Skeletal muscle satellite cell (primary cell): Measurements from ENCODE around the gene ANKRD33B.
"Not testable (repeated sequence)": the region's sequence is repeated elsewhere in the genome, so short reads cannot be mapped to it uniquely, and the experiment has no call there.

Experiments
- H3K27me3 ChIP-seq: 2 replicates; pipeline ENCODE4 v1.7.0; 2013; ENCODE audit warnings: low read length; ENCODE audit not compliant: control insufficient read depth, insufficient read depth
- H3K36me3 ChIP-seq: 2 replicates; pipeline ENCODE4 v1.7.0; 2013; ENCODE audit warnings: mild to moderate bottlenecking, control low read depth, low read length; ENCODE audit not compliant: insufficient read depth
- H3K4me1 ChIP-seq: 2 replicates; pipeline ENCODE4 v1.7.0; 2013; ENCODE audit warnings: low read length; ENCODE audit not compliant: control insufficient read depth, insufficient read depth
- H3K4me2 ChIP-seq: 2 replicates; pipeline ENCODE4 v1.7.0; 2013; ENCODE audit warnings: mild to moderate bottlenecking, low read length
- H3K4me3 ChIP-seq: 2 replicates; pipeline ENCODE4 v1.7.0; 2013; ENCODE audit warnings: low read length
- H3K9ac ChIP-seq: 2 replicates; pipeline ENCODE4 v1.7.0; 2013; ENCODE audit warnings: mild to moderate bottlenecking, low read depth, low read length, moderate library complexity
- H3K9me3 ChIP-seq: replicated peaks from 2 replicates; pipeline ENCODE4 v1.7.0; 2013; ENCODE audit warnings: mild to moderate bottlenecking, control low read depth, low read length

The ANKRD33B gene

GRCh38 chr5:10661401-10661800 lies 97.5 kb downstream of the ANKRD33B start:
- Histone ChIP-seq H3K4me1 (no peaks in the 10 kb centered on the region), H3K9ac (no peak overlapping the region), H3K4me2 (no peak overlapping the region), H3K9me3 (no peaks in the 10 kb centered on the region), H3K27me3 (peaks cover 15% of the 10 kb centered on the region), H3K36me3 (no peaks in the 10 kb centered on the region), H3K4me3 (no peak overlapping the region)

- H3K9me3 ChIP-seq, result no peaks in the 10 kb centered on the region
- H3K9ac ChIP-seq, result no peak overlapping the region
- H3K4me3 ChIP-seq, result no peak overlapping the region
- no peak overlapping the region for H3K4me2 ChIP-seq
- H3K36me3 ChIP-seq, result no peaks in the 10 kb centered on the region
- no peaks in the 10 kb centered on the region for H3K4me1 ChIP-seq
- peaks cover 15% of the 10 kb centered on the region for H3K27me3 ChIP-seq
These were observed 98.2 kb downstream of the ANKRD33B start for GRCh38 chr5:10662083-10662482.

GRCh38 chr5:10662661-10663488 lies 99.0 kb downstream of the ANKRD33B start:
- peaks cover 15% of the 10 kb centered on the region for H3K27me3 ChIP-seq
- H3K4me2 ChIP-seq, result no peak overlapping the region
- no peaks in the 10 kb centered on the region for H3K9me3 ChIP-seq
- H3K36me3 ChIP-seq, result no peaks in the 10 kb centered on the region
- H3K4me3 ChIP-seq, result no peak overlapping the region
- H3K4me1 ChIP-seq, result no peaks in the 10 kb centered on the region
- no peak overlapping the region for H3K9ac ChIP-seq

- Histone ChIP-seq H3K4me3 (no peak overlapping the region), H3K9ac (no peak overlapping the region), H3K4me2 (no peak overlapping the region), H3K36me3 (no peaks in the 10 kb centered on the region), H3K4me1 (no peaks in the 10 kb centered on the region), H3K9me3 (peaks cover 2% of the 10 kb centered on the region), H3K27me3 (peaks cover 15% of the 10 kb centered on the region)
These were observed 99.8 kb downstream of the ANKRD33B start for GRCh38 chr5:10663489-10664179.

GRCh38 chr5:10664180-10664769 lies 100.4 kb downstream of the ANKRD33B start:
- H3K4me2 ChIP-seq, H3K4me3 ChIP-seq: not testable (repeated sequence)
- H3K27me3 ChIP-seq, result peaks cover 15% of the 10 kb centered on the region

GRCh38 chr5:10665799-10666198 lies 101.9 kb downstream of the ANKRD33B start:
- no peak overlapping the region for H3K4me2 ChIP-seq
- H3K9me3 ChIP-seq, result peaks cover 7% of the 10 kb centered on the region
- H3K27me3 ChIP-seq, result peaks cover 15% of the 10 kb centered on the region
- no peak overlapping the region for H3K4me3 ChIP-seq
- no peaks in the 10 kb centered on the region for H3K4me1 ChIP-seq
- no peak overlapping the region for H3K9ac ChIP-seq
- no peaks in the 10 kb centered on the region for H3K36me3 ChIP-seq

More at GRCh38 chr5:10664180-10664769, 100.4 kb downstream of the ANKRD33B start:
- not testable (repeated sequence) for H3K4me1 ChIP-seq, H3K9me3 ChIP-seq, H3K9ac ChIP-seq, H3K36me3 ChIP-seq

- peaks cover 7% of the 10 kb centered on the region for H3K9me3 ChIP-seq
- H3K4me3 ChIP-seq, result no peak overlapping the region
- peaks cover 17% of the 10 kb centered on the region for H3K27me3 ChIP-seq
- H3K4me2 ChIP-seq, result no peak overlapping the region
- H3K4me1 ChIP-seq, result no peaks in the 10 kb centered on the region
- H3K36me3 ChIP-seq, result no peaks in the 10 kb centered on the region
- H3K9ac ChIP-seq, result no peak overlapping the region
These were observed 102.8 kb downstream of the ANKRD33B start for GRCh38 chr5:10666531-10667299.

- Histone ChIP-seq H3K4me1 (no peaks in the 10 kb centered on the region), H3K9me3 (peaks cover 7% of the 10 kb centered on the region), H3K4me3 (no peak overlapping the region), H3K27me3 (peaks cover 22% of the 10 kb centered on the region), H3K36me3 (no peaks in the 10 kb centered on the region), H3K9ac (no peak overlapping the region), H3K4me2 (no peak overlapping the region)
These were observed 103.7 kb downstream of the ANKRD33B start for GRCh38 chr5:10667431-10668057.

- H3K27me3 ChIP-seq, result peaks cover 15% of the 10 kb centered on the region
- H3K9ac ChIP-seq, result no peak overlapping the region
These were observed 104.8 kb downstream of the ANKRD33B start for GRCh38 chr5:10668697-10669096.

GRCh38 chr5:10669983-10670382 lies 106.1 kb downstream of the ANKRD33B start:
- no peak overlapping the region for H3K4me2 ChIP-seq
- no peak overlapping the region for H3K9ac ChIP-seq
- no peak overlapping the region for H3K4me3 ChIP-seq
- H3K36me3 ChIP-seq, result no peaks in the 10 kb centered on the region
- H3K4me1 ChIP-seq, result no peaks in the 10 kb centered on the region
- peaks cover 10% of the 10 kb centered on the region for H3K27me3 ChIP-seq
- peaks cover 7% of the 10 kb centered on the region for H3K9me3 ChIP-seq

More at GRCh38 chr5:10668697-10669096, 104.8 kb downstream of the ANKRD33B start:
- Histone ChIP-seq H3K36me3 (no peaks in the 10 kb centered on the region), H3K4me2 (no peak overlapping the region), H3K4me3 (no peak overlapping the region), H3K4me1 (no peaks in the 10 kb centered on the region), H3K9me3 (peaks cover 7% of the 10 kb centered on the region)
